Loucy (cell line): ENCODE measurements around the gene RHD.
"Not testable (repeated sequence)": the region's sequence is repeated elsewhere in the genome, so short reads cannot be mapped to it uniquely, and the experiment has no call there.

Source experiments
- H2AFZ ChIP-seq: fragments of 200-600 bp; sonication (generic); 2 replicates; pipeline ENCODE4 v1.6.0; 2016; ENCODE audit warnings: antibody characterized with exemption, mild to moderate bottlenecking, low read length, moderate library complexity
- H3F3A ChIP-seq: fragments of 200-600 bp; 2 replicates; pipeline ENCODE4 v1.6.0; 2016; ENCODE audit warnings: antibody characterized with exemption, low read depth, mild to moderate bottlenecking
- H3K27me3 ChIP-seq: fragments of 200-600 bp; sonication (generic); 2 replicates; pipeline ENCODE4 v1.6.1; 2014; ENCODE audit warnings: low read length, mild to moderate bottlenecking; ENCODE audit not compliant: insufficient read depth, poor library complexity, severe bottlenecking
- H3K36me3 ChIP-seq: fragments of 200-600 bp; sonication (generic); 2 replicates; pipeline ENCODE4 v1.6.1; 2016; ENCODE audit warnings: low read length; ENCODE audit not compliant: insufficient read depth
- H3K4me1 ChIP-seq: fragments of 200-600 bp; sonication (generic); 2 replicates; pipeline ENCODE4 v1.5.1; 2014; ENCODE audit warnings: low read length, mild to moderate bottlenecking; ENCODE audit not compliant: insufficient read depth, poor library complexity, severe bottlenecking
- H3K4me2 ChIP-seq: fragments of 200-600 bp; sonication (generic); 2 replicates; pipeline ENCODE4 v1.6.0; 2014; ENCODE audit warnings: antibody characterized with exemption, low read length, low read depth, mild to moderate bottlenecking; ENCODE audit not compliant: poor library complexity, severe bottlenecking
- H3K4me3 ChIP-seq: fragments of 200-600 bp; sonication (generic); 2 replicates; pipeline ENCODE4 v1.5.1; 2014; ENCODE audit warnings: low read length, mild to moderate bottlenecking, mixed read lengths; ENCODE audit not compliant: poor library complexity, severe bottlenecking
- H3K79me2 ChIP-seq: fragments of 200-600 bp; sonication (generic); 2 replicates; pipeline ENCODE4 v1.6.1; 2014; ENCODE audit warnings: low read length; ENCODE audit not compliant: insufficient read depth
- H3K9ac ChIP-seq: fragments of 200-600 bp; sonication (generic); 2 replicates; pipeline ENCODE4 v1.6.0; 2014; ENCODE audit warnings: mild to moderate bottlenecking, low read depth, low read length, moderate library complexity; ENCODE audit not compliant: poor library complexity, severe bottlenecking
- H3K9me2 ChIP-seq: fragments of 200-600 bp; sonication (generic); replicated peaks from 2 replicates; pipeline ENCODE4 v1.6.1; 2016; ENCODE audit warnings: low read depth, low read length, mixed read lengths
- H3K9me3 ChIP-seq: fragments of 200-600 bp; sonication (generic); 2 replicates; pipeline ENCODE4 v1.6.1; 2014; ENCODE audit warnings: mild to moderate bottlenecking, antibody characterized with exemption, low read length, low read depth; ENCODE audit not compliant: insufficient read depth
- H4K20me1 ChIP-seq: fragments of 200-600 bp; sonication (generic); 2 replicates; pipeline ENCODE4 v1.6.0; 2014; ENCODE audit warnings: antibody characterized with exemption, low read length, mild to moderate bottlenecking; ENCODE audit not compliant: insufficient read depth, poor library complexity, severe bottlenecking

The RHD gene

GRCh38 chr1:25308168-25308567 lies 35.9 kb downstream of the RHD start:
- not testable (repeated sequence) for H3K9ac ChIP-seq, H3K36me3 ChIP-seq, H3K9me2 ChIP-seq, H3K4me1 ChIP-seq, H3K9me3 ChIP-seq, H2AFZ ChIP-seq, H4K20me1 ChIP-seq, H3K27me3 ChIP-seq, H3K4me2 ChIP-seq, H3F3A ChIP-seq, H3K79me2 ChIP-seq, H3K4me3 ChIP-seq

GRCh38 chr1:25309085-25309484 lies 36.8 kb downstream of the RHD start:
- H3K4me3 ChIP-seq, H3K9ac ChIP-seq, H3F3A ChIP-seq, H4K20me1 ChIP-seq, H3K79me2 ChIP-seq, H3K4me2 ChIP-seq, H2AFZ ChIP-seq, H3K9me3 ChIP-seq, H3K27me3 ChIP-seq, H3K4me1 ChIP-seq, H3K36me3 ChIP-seq, H3K9me2 ChIP-seq: not testable (repeated sequence)

GRCh38 chr1:25309486-25309885 lies 37.2 kb downstream of the RHD start:
- H3K79me2 ChIP-seq, H3K9me3 ChIP-seq, H3K4me1 ChIP-seq, H3K9ac ChIP-seq, H3K27me3 ChIP-seq, H3K4me3 ChIP-seq, H3K36me3 ChIP-seq, H4K20me1 ChIP-seq, H3F3A ChIP-seq, H3K4me2 ChIP-seq, H3K9me2 ChIP-seq, H2AFZ ChIP-seq: not testable (repeated sequence)

GRCh38 chr1:25312806-25313470 lies 40.6 kb downstream of the RHD start:
- H3K27me3 ChIP-seq, H3K79me2 ChIP-seq, H3K4me1 ChIP-seq, H2AFZ ChIP-seq, H3K4me3 ChIP-seq, H3K36me3 ChIP-seq, H3K9me2 ChIP-seq, H3K9ac ChIP-seq, H4K20me1 ChIP-seq, H3K9me3 ChIP-seq, H3K4me2 ChIP-seq, H3F3A ChIP-seq: not testable (repeated sequence)

GRCh38 chr1:25320314-25320938 lies 48.1 kb downstream of the RHD start:
- H3K4me1 ChIP-seq, H3F3A ChIP-seq, H3K4me3 ChIP-seq, H3K9ac ChIP-seq, H3K9me3 ChIP-seq, H3K4me2 ChIP-seq, H3K79me2 ChIP-seq, H4K20me1 ChIP-seq, H2AFZ ChIP-seq, H3K27me3 ChIP-seq, H3K9me2 ChIP-seq, H3K36me3 ChIP-seq: not testable (repeated sequence)

- not testable (repeated sequence) for H3K79me2 ChIP-seq, H3K9me2 ChIP-seq, H3K9me3 ChIP-seq, H3K9ac ChIP-seq, H3K4me2 ChIP-seq, H3F3A ChIP-seq, H3K4me1 ChIP-seq, H3K27me3 ChIP-seq, H3K4me3 ChIP-seq, H2AFZ ChIP-seq, H3K36me3 ChIP-seq, H4K20me1 ChIP-seq
Observed at GRCh38 chr1:25322127-25322526, 49.8 kb downstream of the RHD start.

GRCh38 chr1:25324407-25324806 lies 52.1 kb downstream of the RHD start:
- not testable (repeated sequence) for H3F3A ChIP-seq, H2AFZ ChIP-seq, H3K4me2 ChIP-seq, H3K4me1 ChIP-seq, H4K20me1 ChIP-seq, H3K27me3 ChIP-seq, H3K9ac ChIP-seq, H3K36me3 ChIP-seq, H3K79me2 ChIP-seq, H3K9me2 ChIP-seq, H3K4me3 ChIP-seq, H3K9me3 ChIP-seq
